ENCODE measurements around the gene RALGAPA2. TPM values are rescaled to one million over a fixed set of nuclear protein-coding genes. Genes with fewer than 3 reads are reported as not detected.

Gene RALGAPA2
- total RNA-seq, 4 donors from 2014 or later = 54.3 to 67.6 (median 60.3) TPM

DNA sequence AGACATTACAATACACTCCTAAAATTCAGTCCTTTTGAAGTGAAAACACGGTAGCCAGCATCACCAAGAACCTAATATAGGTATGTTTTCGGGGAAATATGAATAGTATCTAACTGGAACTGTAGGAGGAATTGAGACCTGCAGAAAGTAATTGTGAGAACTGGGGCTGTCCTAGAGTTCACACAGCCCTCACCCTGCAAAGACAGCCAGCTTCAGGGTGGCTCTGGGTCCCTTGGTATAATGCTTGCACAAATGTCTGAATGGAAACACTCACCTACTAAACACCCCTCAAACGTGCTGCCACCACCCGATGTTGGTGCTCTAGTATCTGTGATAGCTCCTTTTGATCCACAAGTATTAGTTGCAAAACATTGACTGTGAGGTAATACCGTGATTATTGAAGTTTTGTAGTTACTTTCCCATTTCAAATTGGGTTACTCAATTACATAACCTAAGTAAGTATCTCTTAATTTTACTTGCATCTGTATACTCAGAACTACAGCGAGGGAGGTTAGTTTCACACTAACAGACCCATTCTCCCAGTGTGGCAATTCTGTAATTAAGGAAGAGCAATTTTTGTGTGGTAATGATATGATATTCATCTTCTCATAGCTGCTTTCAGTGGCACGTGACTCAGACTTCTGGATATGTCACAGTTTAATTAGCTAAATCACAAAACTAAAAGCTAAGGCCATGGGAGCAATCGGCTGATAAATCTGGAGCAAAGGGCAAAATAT, 215.0 kb downstream of the RALGAPA2 start:
- H3K27ac ChIP-seq = no peak overlapping the region
- no peaks in the 10 kb centered on the region for H3K27me3 ChIP-seq
- DNase-seq = no peak
- no peak overlapping the region for H3K4me3 ChIP-seq
- no peaks in the 10 kb centered on the region for H3K4me1 ChIP-seq
- no peaks in the 10 kb centered on the region for H3K9me3 ChIP-seq
- TF ChIP-seq, protein P1, sequence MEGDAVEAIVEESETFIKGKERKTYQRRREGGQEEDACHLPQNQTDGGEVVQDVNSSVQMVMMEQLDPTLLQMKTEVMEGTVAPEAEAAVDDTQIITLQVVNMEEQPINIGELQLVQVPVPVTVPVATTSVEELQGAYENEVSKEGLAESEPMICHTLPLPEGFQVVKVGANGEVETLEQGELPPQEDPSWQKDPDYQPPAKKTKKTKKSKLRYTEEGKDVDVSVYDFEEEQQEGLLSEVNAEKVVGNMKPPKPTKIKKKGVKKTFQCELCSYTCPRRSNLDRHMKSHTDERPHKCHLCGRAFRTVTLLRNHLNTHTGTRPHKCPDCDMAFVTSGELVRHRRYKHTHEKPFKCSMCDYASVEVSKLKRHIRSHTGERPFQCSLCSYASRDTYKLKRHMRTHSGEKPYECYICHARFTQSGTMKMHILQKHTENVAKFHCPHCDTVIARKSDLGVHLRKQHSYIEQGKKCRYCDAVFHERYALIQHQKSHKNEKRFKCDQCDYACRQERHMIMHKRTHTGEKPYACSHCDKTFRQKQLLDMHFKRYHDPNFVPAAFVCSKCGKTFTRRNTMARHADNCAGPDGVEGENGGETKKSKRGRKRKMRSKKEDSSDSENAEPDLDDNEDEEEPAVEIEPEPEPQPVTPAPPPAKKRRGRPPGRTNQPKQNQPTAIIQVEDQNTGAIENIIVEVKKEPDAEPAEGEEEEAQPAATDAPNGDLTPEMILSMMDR (IDR thresholded peaks at IDR 0.05) = no peak
- no peak for TF ChIP-seq POLR2A (IDR thresholded peaks at IDR 0.05)
- peaks cover 0 to 54% (median 0%) of the 10 kb centered on the region in 3 donors for H3K36me3 ChIP-seq

DNA sequence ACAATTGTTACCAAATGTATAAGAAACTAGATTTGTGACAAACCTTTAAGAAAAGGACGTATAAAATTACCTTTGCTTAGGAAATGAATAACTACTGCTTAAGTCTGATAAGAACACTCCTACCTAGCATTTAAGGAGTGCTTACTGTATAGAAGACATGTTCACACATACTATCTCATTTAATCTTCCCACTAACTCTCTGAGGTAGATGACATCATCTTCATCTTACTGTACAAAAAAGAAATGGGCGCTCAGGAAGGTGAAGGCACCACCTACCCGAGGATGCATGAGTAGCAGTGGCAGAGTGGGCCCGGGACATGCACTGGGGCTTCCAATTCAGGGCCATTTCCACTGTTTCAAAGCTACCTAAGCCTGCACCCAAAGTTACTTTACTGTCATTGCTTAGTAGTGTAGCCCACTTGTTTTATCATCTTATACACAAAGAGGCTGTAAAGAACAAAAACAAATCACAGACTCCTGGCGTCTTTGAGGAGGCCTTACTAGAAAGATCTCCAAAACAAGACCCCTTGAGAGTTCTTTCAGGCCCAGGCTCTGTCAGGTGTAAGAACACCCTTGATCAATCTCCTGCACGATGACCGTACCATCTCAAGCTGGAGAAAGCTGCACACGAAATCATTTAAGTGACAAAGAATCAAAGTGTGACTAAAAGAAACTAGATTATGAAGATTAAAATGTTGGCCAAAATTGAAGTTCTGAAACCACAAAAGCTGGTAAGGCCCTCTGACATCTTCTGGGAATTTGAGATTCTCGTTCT, 216.5 kb downstream of the RALGAPA2 start:
- H3K36me3 ChIP-seq = peaks cover 0 to 58% (median 0%) of the 10 kb centered on the region in 3 donors

DNA sequence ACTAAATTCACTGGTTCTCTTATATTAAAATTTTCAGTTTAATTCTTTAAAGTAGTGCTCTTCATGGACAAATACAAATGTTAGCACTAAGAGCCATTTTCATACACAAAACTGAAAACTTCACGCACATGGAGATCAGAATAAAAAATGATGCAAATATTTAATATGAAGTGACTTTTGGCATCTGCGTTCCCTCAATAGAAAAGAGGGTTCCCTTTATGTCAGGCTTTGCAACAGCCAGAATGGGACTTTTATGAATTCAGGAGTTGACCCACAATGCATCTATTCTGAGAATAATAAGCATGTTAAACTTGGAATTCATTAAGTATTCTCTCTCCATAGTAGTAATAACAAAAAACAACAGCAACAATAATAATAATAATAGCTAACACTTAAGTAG, 218.7 kb downstream of the RALGAPA2 start:
- H3K36me3 ChIP-seq = peaks cover 0 to 42% (median 0%) of the 10 kb centered on the region in 3 donors
- no peak overlapping the region for H3K4me3 ChIP-seq
- DNase-seq = no peak
- TF ChIP-seq, protein P1 (IDR thresholded peaks at IDR 0.05) = no peak
- TF ChIP-seq POLR2A (IDR thresholded peaks at IDR 0.05) = no peak
- H3K27ac ChIP-seq = no peak overlapping the region
- H3K27me3 ChIP-seq = no peaks in the 10 kb centered on the region
- H3K9me3 ChIP-seq = no peaks in the 10 kb centered on the region
- H3K4me1 ChIP-seq = no peaks in the 10 kb centered on the region

More for the DNA sequence above, 216.5 kb downstream of the RALGAPA2 start:
- Histone ChIP-seq H3K27me3 (no peaks in the 10 kb centered on the region), H3K27ac (no peak overlapping the region), H3K9me3 (no peaks in the 10 kb centered on the region), H3K4me1 (no peaks in the 10 kb centered on the region), H3K4me3 (no peak overlapping the region)
- TF ChIP-seq, protein P1 (IDR thresholded peaks at IDR 0.05) = no peak
- no peak for TF ChIP-seq POLR2A (IDR thresholded peaks at IDR 0.05)
- no peak for DNase-seq

DNA sequence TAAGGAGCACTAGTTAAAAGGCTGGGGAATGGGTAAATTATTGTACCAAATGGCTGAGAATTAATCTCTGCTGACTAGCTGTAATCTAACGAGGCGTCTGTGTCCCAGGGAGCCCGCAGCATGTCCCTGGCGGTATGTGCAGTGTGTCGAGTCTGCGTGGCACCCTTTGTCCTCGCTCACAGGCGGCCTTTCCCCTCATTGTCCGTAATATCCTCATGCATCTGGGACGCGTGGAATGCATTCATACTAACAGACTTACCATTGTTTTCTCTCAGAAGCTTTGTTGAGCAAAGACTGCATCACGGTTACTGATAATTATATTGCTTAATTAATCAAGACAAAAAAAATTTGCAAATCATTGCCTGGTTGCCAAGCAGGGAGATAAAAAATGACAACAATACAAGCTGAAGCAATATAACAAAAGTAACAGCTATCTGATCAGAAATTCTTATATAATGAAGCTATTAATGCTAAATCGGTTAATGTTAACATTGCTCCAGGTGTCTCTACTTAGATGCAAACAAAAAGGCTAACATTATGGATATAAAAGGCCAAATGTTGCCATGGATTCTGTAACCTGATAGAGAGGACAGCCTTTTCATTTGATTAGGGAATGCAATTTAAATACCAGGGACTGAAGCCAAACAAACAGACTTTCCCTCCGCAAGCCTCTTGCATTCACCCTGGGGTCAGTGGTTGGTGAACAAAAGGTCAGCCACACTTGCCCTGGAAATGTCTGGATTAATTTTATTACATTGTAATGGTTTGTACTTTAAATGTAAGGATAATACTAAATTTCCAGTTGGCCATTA, 219.7 kb downstream of the RALGAPA2 start:
- peaks cover 0 to 45% (median 0%) of the 10 kb centered on the region in 3 donors for H3K36me3 ChIP-seq
- no peak for TF ChIP-seq POLR2A (IDR thresholded peaks at IDR 0.05)
- TF ChIP-seq, protein P1 (IDR thresholded peaks at IDR 0.05) = no peak
- no peak for DNase-seq
- no peak overlapping the region for H3K4me3 ChIP-seq
- H3K9me3 ChIP-seq = no peaks in the 10 kb centered on the region
- H3K27me3 ChIP-seq = no peaks in the 10 kb centered on the region
- no peak overlapping the region for H3K27ac ChIP-seq
- no peaks in the 10 kb centered on the region for H3K4me1 ChIP-seq

DNA sequence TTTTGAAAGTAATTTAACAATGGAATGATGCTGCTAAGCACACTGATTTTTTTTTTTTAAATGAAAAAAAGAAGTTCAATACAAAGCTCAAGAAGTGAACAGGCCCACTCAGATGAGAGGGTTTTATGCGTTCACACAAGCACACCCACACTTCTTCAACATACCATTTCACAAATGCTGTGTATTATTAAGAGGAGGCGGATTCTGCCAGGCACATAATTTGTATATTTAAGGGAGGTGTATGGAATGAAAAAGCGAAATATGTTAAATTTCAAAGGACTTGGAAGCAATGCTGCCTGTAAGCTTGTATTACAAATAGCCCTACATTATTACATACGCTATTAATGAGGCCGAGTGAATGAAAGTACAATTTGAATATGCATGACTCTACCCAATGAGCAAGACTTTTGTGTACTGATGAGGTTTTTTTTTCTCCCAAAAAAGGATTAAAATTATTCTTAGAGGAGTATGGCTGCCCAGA, 220.6 kb downstream of the RALGAPA2 start:
- Histone ChIP-seq H3K27ac (no peak overlapping the region), H3K4me3 (no peak overlapping the region), H3K9me3 (no peaks in the 10 kb centered on the region), H3K4me1 (no peaks in the 10 kb centered on the region), H3K27me3 (no peaks in the 10 kb centered on the region), H3K36me3 (peaks cover 0 to 47% (median 0%) of the 10 kb centered on the region in 3 donors)
- no peak for DNase-seq
- TF ChIP-seq POLR2A (IDR thresholded peaks at IDR 0.05) = no peak
- TF ChIP-seq, protein P1 (IDR thresholded peaks at IDR 0.05) = no peak

All from Peyer's patch (tissue), 4 donors.